Neutrophil (primary cell): Measurements from ENCODE around the gene H2BK1.

Experiments
- H3K27ac ChIP-seq: fragments of 200-600 bp; sonication (generic); 2 replicates; pipeline ENCODE4 v1.5.1; 2016; ENCODE audit warnings: mild to moderate bottlenecking, moderate library complexity
- H3K27me3 ChIP-seq: fragments of 200-600 bp; sonication (generic); 2 replicates; pipeline ENCODE4 v1.6.0; 2016; ENCODE audit warnings: mild to moderate bottlenecking
- H3K36me3 ChIP-seq: fragments of 200-600 bp; sonication (generic); 2 replicates; pipeline ENCODE4 v1.5.1; 2017
- H3K4me1 ChIP-seq, 2 experiments: fragments of 200-600 bp in 1 of 2; sonication (generic) in 1 of 2; 1 replicate in 1 of 2; 2 replicates in 1 of 2; pipeline versions ENCODE4 v1.5.1 to v1.6.1; 2013 to 2016; ENCODE audit warnings: low read depth in 1 of 2, low read length in 1 of 2, mild to moderate bottlenecking in 1 of 2, moderate library complexity in 1 of 2; ENCODE audit not compliant: control insufficient read depth in 1 of 2, insufficient read depth in 1 of 2
- H3K4me3 ChIP-seq, 2 experiments: fragments of 200-600 bp in 1 of 2; sonication (generic) in 1 of 2; 1 replicate in 1 of 2; 2 replicates in 1 of 2; pipeline ENCODE4 v1.5.1; 2013 to 2016; ENCODE audit warnings: low read depth in 1 of 2, low read length in 1 of 2, mild to moderate bottlenecking in 1 of 2, moderate library complexity in 1 of 2
- H3K9me3 ChIP-seq: fragments of 200-600 bp; sonication (generic); 2 replicates; pipeline ENCODE4 v1.5.1; 2016
- TF ChIP-seq, protein P1 (sequence below): fragments of 200-600 bp; sonication (generic); IDR thresholded peaks from 2 replicates; pipeline ENCODE4 v1.5.1; 2016; ENCODE audit warnings: antibody characterized with exemption

H2BK1 gene

GRCh38 chr7:151225948-151226510, 15.7 kb upstream of the H2BK1 start:
- H3K27ac ChIP-seq, result no peak overlapping the region
- H3K4me1 ChIP-seq, result peaks cover 21 to 23% of the 10 kb centered on the region in 2 experiments
- TF ChIP-seq, protein P1, sequence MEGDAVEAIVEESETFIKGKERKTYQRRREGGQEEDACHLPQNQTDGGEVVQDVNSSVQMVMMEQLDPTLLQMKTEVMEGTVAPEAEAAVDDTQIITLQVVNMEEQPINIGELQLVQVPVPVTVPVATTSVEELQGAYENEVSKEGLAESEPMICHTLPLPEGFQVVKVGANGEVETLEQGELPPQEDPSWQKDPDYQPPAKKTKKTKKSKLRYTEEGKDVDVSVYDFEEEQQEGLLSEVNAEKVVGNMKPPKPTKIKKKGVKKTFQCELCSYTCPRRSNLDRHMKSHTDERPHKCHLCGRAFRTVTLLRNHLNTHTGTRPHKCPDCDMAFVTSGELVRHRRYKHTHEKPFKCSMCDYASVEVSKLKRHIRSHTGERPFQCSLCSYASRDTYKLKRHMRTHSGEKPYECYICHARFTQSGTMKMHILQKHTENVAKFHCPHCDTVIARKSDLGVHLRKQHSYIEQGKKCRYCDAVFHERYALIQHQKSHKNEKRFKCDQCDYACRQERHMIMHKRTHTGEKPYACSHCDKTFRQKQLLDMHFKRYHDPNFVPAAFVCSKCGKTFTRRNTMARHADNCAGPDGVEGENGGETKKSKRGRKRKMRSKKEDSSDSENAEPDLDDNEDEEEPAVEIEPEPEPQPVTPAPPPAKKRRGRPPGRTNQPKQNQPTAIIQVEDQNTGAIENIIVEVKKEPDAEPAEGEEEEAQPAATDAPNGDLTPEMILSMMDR, result no peak
- H3K4me3 ChIP-seq, result peak overlapping the region; percentile 84 to 90
- peaks cover 6% of the 10 kb centered on the region for H3K27me3 ChIP-seq
- H3K9me3 ChIP-seq, result no peaks in the 10 kb centered on the region
- H3K36me3 ChIP-seq, result peaks cover 33% of the 10 kb centered on the region

DNA sequence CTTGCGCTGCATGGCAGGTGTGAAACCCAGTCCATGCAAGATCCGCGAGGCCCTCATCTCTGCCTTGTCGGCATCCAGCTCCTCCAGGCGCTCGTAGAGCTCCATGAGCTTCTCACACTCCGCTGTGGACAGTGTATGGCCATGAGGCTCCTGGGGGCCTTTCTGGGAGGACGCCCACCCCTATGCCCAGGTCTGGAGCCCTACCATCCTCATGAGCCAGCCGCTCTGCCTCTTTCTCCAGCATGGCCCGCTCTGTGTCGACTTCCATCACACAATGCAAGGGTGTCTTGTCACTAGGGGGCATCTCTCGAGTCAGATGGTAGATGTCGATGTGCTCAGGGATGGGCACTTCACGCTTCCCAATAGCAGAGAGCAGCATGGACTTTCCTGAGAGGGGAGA, 13.4 kb upstream of the H2BK1 start:
- H3K27ac ChIP-seq, result no peak overlapping the region
- no peak overlapping the region for H3K4me3 ChIP-seq
- peaks cover 52% of the 10 kb centered on the region for H3K36me3 ChIP-seq
- H3K9me3 ChIP-seq, result no peaks in the 10 kb centered on the region
- TF ChIP-seq, protein P1, result no peak
- peaks cover 21 to 23% of the 10 kb centered on the region in 2 experiments for H3K4me1 ChIP-seq
- H3K27me3 ChIP-seq, result no peaks in the 10 kb centered on the region

DNA sequence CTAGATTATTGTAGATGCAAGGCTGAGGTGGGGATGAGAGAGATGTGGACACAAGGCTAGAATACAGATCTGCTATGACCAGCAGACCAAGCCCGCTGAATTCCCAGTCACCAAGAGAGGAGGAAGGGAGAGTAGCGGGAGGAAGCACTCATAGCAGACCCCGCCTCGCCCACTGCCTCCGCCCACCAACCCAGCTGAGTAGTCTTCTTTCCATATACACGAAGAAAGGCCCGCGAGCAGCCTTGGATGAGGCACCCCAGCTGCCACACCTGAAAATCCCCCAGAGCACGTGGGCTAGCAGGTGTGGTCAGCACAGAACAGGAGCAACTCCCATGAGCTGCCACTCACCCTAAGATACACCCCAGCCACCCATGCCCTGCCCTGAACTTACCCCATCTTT, 7.9 kb upstream of the H2BK1 start:
- no peaks in the 10 kb centered on the region for H3K27me3 ChIP-seq
- no peak overlapping the region for H3K27ac ChIP-seq
- H3K9me3 ChIP-seq, result no peaks in the 10 kb centered on the region
- H3K4me3 ChIP-seq, result no peak overlapping the region
- peaks cover 88% of the 10 kb centered on the region for H3K36me3 ChIP-seq
- no peaks in the 10 kb centered on the region for H3K4me1 ChIP-seq
- TF ChIP-seq, protein P1, result no peak

DNA sequence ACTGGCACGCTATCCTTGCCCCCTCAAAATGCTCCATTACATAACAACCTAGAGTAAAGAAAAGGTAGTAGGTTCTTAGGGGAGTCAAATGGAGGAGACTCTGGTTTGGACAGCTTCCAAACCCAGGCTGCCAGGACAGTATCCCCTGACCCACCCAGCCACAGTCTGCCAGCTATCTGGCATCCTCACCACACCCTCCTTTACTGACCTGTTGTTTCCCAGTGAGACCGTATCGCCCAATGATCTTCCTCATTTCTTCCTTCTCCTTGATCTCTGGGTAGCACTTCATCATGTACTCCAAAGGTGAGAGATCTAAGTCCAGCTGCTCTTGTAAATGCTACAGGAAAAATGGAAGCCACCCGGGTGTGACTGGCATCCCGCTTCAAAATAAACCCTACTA, 5.1 kb upstream of the H2BK1 start:
- Histone ChIP-seq H3K9me3 (no peaks in the 10 kb centered on the region), H3K4me1 (no peaks in the 10 kb centered on the region), H3K27ac (no peak overlapping the region), H3K4me3 (no peak overlapping the region), H3K27me3 (no peaks in the 10 kb centered on the region), H3K36me3 (peaks cover 74% of the 10 kb centered on the region)
- TF ChIP-seq, protein P1, result no peak

- peaks cover 62% of the 10 kb centered on the region for H3K36me3 ChIP-seq
- H3K27ac ChIP-seq, result no peak overlapping the region
- peaks cover 4% of the 10 kb centered on the region for H3K27me3 ChIP-seq
- no peaks in the 10 kb centered on the region for H3K4me1 ChIP-seq
- TF ChIP-seq, protein P1, result no peak
- no peak overlapping the region for H3K4me3 ChIP-seq
- H3K9me3 ChIP-seq, result no peaks in the 10 kb centered on the region
Measured at GRCh38 chr7:151213826-151214225, 3.5 kb upstream of the H2BK1 start.

GRCh38 chr7:151212626-151213025, 2.3 kb upstream of the H2BK1 start:
- H3K36me3 ChIP-seq, result peaks cover 50% of the 10 kb centered on the region
- no peaks in the 10 kb centered on the region for H3K9me3 ChIP-seq
- no peaks in the 10 kb centered on the region for H3K4me1 ChIP-seq
- TF ChIP-seq, protein P1, result no peak
- H3K27ac ChIP-seq, result no peak overlapping the region
- H3K4me3 ChIP-seq, result no peak overlapping the region
- H3K27me3 ChIP-seq, result peaks cover 16% of the 10 kb centered on the region
